Stimulated activated CD4-positive, alpha-beta T cell treated with anti-CD3 and anti-CD28 coated beads, TNF-alpha, amount 100 ng/mL, for 4 hours (primary cell): ENCODE data around the gene NR1H3.
"Not testable (repeated sequence)": the region's sequence is repeated elsewhere in the genome, so short reads cannot be mapped to it uniquely, and the experiment has no call there.

Experiments
- DNase-seq, 3 experiments: peaks; one replicate each; pipeline ENCODE4 v3.0.0-alpha.2; 2020; ENCODE audit warnings: low read depth in 3 of 3

NR1H3 gene

DNA sequence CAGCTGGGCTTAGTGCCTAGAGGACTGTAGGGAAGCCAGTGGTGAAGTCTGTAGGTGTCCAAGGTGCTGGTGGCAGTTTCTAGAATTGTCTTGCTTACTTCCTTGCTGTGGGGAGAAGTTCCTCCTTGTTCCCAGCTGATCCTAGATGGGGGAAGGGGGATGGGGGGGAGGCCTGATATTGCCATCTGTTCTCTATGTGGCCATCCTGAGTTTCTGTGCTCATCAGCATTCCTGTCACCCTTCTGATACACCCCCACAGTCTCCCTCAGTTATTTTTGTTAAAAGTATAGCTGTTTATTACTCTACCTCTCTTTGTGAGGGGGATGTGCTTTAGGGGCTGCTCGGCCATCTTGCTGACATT is 48.7 kb downstream of the NR1H3 start:
- DNase-seq, result no peak

DNA sequence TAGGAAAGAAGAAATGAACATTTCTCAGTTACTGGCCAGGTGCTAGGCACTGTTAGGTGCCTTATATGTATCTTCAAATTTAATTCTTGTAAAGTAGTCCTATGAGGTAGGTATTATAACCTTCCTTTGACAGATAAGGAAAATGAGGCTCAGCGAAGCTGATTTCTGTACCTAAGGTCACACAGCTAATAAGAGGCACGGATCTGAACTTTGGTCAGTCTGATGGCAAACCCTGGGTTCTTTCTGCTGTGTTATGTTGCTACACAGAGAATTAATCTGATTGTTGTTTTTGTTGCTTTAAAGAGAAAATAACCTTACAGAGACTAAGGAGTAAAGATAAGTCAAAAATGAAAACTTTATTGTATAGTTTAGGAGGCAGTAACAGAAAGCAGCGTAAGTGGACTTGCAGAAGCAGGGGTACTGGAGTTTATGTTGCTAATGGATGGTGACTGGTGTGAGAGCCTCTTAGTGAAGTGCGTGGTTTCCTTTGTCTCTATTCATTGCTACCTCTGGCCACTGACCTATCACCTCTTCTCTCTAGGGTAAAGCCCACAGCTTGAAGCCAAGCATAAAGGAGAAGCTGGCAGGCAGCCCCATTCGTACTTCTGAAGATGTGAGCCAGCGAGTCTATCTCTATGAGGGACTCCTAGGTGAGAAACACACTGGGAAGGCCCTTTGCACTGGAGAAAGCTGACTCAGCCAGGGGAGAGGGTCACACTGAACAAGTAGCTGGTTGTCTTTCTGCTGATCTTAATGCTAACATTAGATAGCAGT is 50.4 kb downstream of the NR1H3 start:
- DNase-seq, result no peak

DNA sequence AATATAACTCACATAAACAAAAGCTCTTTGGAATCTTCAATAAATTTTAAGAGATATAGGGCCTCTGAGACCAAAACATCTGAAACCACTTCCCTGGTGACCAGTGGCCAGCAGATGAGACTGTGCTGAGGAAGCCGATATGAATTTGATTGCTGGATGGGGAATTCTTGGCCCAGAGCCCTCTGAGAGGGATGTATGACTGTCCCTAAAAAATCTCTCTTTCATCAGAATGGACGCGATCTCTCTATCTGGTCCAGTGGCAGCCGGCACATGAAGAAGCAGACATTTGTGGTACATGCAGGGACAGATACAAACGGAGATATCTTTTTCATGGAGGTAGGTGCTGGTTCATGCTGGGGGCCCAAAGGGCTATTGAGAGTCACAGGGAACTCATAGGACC is 57.2 kb downstream of the NR1H3 start:
- DNase-seq, result no peak

DNA sequence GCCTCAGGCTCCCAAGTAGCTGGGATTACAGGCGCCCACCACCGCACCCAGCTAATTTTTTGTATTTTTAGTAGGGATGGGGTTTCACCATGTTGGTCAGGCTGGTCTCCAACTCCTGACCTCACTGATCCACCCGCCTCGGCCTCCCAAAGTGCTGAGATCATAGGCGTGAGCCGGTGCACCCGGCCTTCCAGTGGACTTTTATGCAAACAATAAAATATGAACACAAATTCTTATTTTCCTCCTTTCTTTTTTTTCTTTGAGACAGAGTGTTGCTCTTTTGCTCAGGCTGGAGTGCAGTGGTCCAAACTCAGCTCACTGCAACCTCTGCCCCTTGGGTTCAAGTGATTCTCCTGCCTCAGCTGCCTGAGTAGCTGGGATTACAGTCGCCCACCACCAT is 58.7 kb downstream of the NR1H3 start:
- not testable (repeated sequence) for DNase-seq

DNA sequence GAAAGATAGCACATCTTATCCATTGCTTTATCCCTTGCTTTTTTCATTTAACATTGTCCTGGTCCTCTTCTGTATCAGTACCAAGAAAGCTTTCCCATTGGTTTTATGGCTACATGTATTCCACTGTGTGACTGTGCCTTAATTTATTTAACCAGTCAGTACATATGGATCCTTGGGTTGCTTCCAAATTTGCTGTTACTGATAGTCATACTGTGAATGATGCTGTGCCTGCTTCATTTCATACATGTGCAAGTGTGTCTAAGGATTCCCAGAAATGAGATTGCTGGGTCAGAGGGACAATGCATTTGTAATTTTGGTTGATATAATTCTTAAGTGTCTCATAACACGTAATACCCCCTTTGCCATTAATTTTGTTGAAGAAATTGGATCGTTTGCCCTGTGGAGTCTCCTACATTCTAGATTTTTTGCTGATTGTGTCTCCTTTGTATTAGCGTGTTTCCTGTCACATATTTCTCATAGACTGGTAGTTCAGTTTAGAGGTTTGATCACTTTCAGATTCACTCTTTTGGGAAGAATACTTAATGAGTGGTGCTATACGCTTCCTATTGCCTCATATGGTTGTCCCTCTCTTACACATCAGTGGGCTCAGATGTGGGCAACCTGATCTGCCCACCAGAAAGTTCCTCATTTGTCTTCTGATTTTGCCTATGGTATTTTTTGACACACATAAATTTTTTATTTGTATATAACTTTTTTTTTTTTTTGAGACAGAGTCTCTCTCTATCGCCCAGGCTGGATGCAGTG is 59.5 kb downstream of the NR1H3 start:
- no peak for DNase-seq

DNA sequence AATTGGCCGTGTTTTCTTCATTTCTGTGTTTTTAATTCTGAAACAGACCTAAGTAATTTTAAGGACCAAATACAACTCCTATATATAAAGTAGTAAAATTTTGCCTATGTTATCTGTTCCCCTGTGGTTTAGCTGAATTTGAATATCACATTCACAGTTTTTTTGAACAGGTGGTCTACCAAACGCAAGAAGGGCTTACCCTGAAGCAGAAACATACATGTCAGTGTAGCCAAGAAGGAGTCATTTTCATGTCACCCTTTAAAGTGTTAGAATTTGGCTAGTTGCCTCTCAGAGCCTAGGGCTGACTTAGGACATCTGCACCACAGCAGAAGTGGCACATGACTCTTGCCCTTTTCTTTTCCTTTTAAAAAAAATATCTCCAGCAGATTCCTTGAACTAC is 60.4 kb downstream of the NR1H3 start:
- no peak for DNase-seq
